ENCODE data around the gene ABCB7.

- TF ChIP-seq POLR2A (IDR thresholded peaks at IDR 0.05): no peak
- TF ChIP-seq CTCF (IDR thresholded peaks at IDR 0.05): no peak
These were observed 37.8 kb downstream of the ABCB7 start for GRCh38 chrX:75118296-75118695.

Measured in testis (tissue), 2 donors.